RWPE1 (cell line): ENCODE results near the gene GPRC5B.
A peak's percentile ranks its signal among the peaks of the same experiment; 100 is the strongest.

Experiments
- CTCF ChIA-PET: fragments of 350-600 bp; sonication (Branson Sonifier 250); formaldehyde crosslinking; extraction: SDS; loops from one replicate; lab custom pipeline; 2021; lab: Yijun Ruan, JAX
- POLR2A ChIA-PET: fragments of 400-600 bp; formaldehyde crosslinking; extraction: SDS; loops from one replicate; lab custom pipeline; 2020; ENCODE audit warnings: antibody characterized with exemption; ENCODE audit not compliant: low non-redundant PET; lab: Yijun Ruan, JAX
- DNase-seq: peaks from one replicate; pipeline ENCODE4 v3.0.0; 2012; ENCODE audit warnings: low spot score
- H3K27ac ChIP-seq: fragments of 450-650 bp; 2 replicates; pipeline ENCODE4 v1.5.1; 2017
- CTCF ChIP-seq: fragments of 450-650 bp; conservative IDR thresholded peaks from 2 replicates; pipeline ENCODE4 v1.5.1; 2017; ENCODE audit warnings: low read depth, mild to moderate bottlenecking

Gene GPRC5B

GRCh38 chr16:19919142-19919541 lies 34.5 kb upstream of the GPRC5B start:
- no peak for DNase-seq
- TF ChIP-seq CTCF, result no peak
- CTCF ChIA-PET, result no interaction called here
- no peak overlapping the region for H3K27ac ChIP-seq
- POLR2A ChIA-PET, result no interaction called here

- no peak overlapping the region for H3K27ac ChIP-seq
- TF ChIP-seq CTCF, result no peak
- ChIA-PET POLR2A (no interaction called here), CTCF (interaction anchor here (0.9 kb wide), 1 partner anchor 17 kb away, joined by 4 read pairs; no protein-coding TSS in a partner anchor)
- DNase-seq, result no peak
Observed at GRCh38 chr16:19916064-19916463, 31.4 kb upstream of the GPRC5B start.

DNA sequence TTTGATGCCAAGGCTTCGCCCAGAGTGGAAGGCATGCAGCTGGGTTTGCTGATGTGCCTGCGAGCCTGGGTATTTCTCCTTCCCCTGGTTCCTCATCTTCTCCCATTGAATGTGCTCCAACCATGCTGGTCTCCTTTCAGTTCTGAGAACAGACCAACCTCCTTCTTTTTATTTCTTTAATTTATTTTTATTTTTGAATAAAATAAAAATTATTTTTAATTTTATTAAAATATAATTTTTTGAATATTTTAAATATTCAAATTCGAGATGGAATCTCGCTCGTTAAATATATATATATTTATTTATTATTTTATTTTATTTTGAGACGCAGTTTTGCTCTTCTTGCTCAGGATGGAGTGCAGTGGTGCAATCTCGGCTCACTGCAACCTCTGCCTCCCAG lies 30.2 kb upstream of the GPRC5B start:
- no peak overlapping the region for H3K27ac ChIP-seq
- POLR2A ChIA-PET, result no interaction called here
- CTCF ChIA-PET, result no interaction called here
- no peak for TF ChIP-seq CTCF
- no peak for DNase-seq

- ChIA-PET POLR2A (no interaction called here), CTCF (interaction anchor here (0.9 to 1.5 kb wide), 2 partner anchors 471 to 472 kb away, joined by 3 to 5 read pairs; no protein-coding TSS in a partner anchor)
- no peak for TF ChIP-seq CTCF
- DNase-seq, result no peak
- H3K27ac ChIP-seq, result no peak overlapping the region
Observed at GRCh38 chr16:19913340-19913645, 28.6 kb upstream of the GPRC5B start.

GRCh38 chr16:19912455-19913339 lies 28.0 kb upstream of the GPRC5B start:
- TF ChIP-seq CTCF, result no peak
- CTCF ChIA-PET, result interaction anchor here (0.5 to 1.5 kb wide), 3 partner anchors 13 to 473 kb away, joined by 3 to 8 read pairs (median 5); no protein-coding TSS in a partner anchor
- POLR2A ChIA-PET, result no interaction called here
- H3K27ac ChIP-seq, result no peak overlapping the region
- peak; percentile 33 for DNase-seq

GRCh38 chr16:19911747-19912454 lies 27.3 kb upstream of the GPRC5B start:
- ChIA-PET POLR2A (no interaction called here), CTCF (interaction anchor here (0.5 to 1.5 kb wide), 4 partner anchors 12 to 472 kb away, joined by 3 to 8 read pairs (median 3); no protein-coding TSS in a partner anchor)
- TF ChIP-seq CTCF, result no peak
- no peak for DNase-seq
- no peak overlapping the region for H3K27ac ChIP-seq
